Caco-2 (cell line): ENCODE measurements around the gene CREB5. TPM values are rescaled to one million over a fixed set of nuclear protein-coding genes. Genes with fewer than 3 reads are reported as not detected.
"Not testable (repeated sequence)": the region's sequence is repeated elsewhere in the genome, so short reads cannot be mapped to it uniquely, and the experiment has no call there.

Source experiments
- BruUV-seq: library from RNA; stranded (reverse); fragments of 400-500 nt; replicated peaks from 2 replicates; lab custom pipeline; 2021; lab: Mats Ljungman, UMichigan
- CTCF ChIA-PET: fragments of 300-600 bp; sonication (Branson Sonifier 250); formaldehyde crosslinking; loops from one replicate; lab custom pipeline; 2022; ENCODE audit warnings: antibody characterized with exemption; lab: Charles Lee
- POLR2A ChIA-PET: fragments of 300-600 bp; sonication (Branson Sonifier 250); formaldehyde crosslinking; loops from one replicate; lab custom pipeline; 2022; ENCODE audit warnings: antibody characterized with exemption; lab: Charles Lee
- DNase-seq, 2 experiments: peaks; one replicate each; pipeline versions ENCODE4 v3.0.0 to v3.0.0-alpha.2; 2020 to 2022
- H3K27me3 ChIP-seq: replicated peaks from 2 replicates; pipeline ENCODE4 v1.6.0; 2011; ENCODE audit warnings: low read length; ENCODE audit not compliant: control insufficient read depth, insufficient read depth
- H3K36me3 ChIP-seq: 2 replicates; pipeline ENCODE4 v1.5.1; 2011; ENCODE audit warnings: low read length; ENCODE audit not compliant: control insufficient read depth, insufficient read depth
- H3K4me1 ChIP-seq: fragments of 250-450 bp; sonication (Bioruptor Pico); 2 replicates; pipeline ENCODE4 v1.5.1; 2020; ENCODE audit warnings: mild to moderate bottlenecking
- H3K4me3 ChIP-seq: 2 replicates; pipeline ENCODE4 v1.5.1; 2011; ENCODE audit warnings: low read depth, mild to moderate bottlenecking, control low read depth, low read length
- H3K9me3 ChIP-seq: fragments of 250-450 bp; sonication (Bioruptor Pico); 2 replicates; pipeline ENCODE4 v1.5.1; 2020; ENCODE audit warnings: mild to moderate bottlenecking, moderate library complexity
- H3K27ac Mint-ChIP-seq: one replicate; pipeline ENCODE4 v1.8.0; 2022; ENCODE audit warnings: mixed read lengths; ENCODE audit not compliant: unreplicated experiment
- H3K27me3 Mint-ChIP-seq: one replicate; pipeline ENCODE4 v1.8.0; 2022; ENCODE audit warnings: mixed read lengths; ENCODE audit not compliant: insufficient read depth, unreplicated experiment
- H3K36me3 Mint-ChIP-seq: one replicate; pipeline ENCODE4 v1.8.0; 2022; ENCODE audit warnings: mild to moderate bottlenecking, mixed read lengths; ENCODE audit not compliant: insufficient read depth, unreplicated experiment
- H3K4me1 Mint-ChIP-seq: one replicate; pipeline ENCODE4 v1.8.0; 2022; ENCODE audit warnings: low read depth, mixed read lengths; ENCODE audit not compliant: unreplicated experiment
- H3K4me3 Mint-ChIP-seq: one replicate; pipeline ENCODE4 v1.8.0; 2022; ENCODE audit warnings: mild to moderate bottlenecking, moderate library complexity, mixed read lengths; ENCODE audit not compliant: unreplicated experiment
- H3K9me3 Mint-ChIP-seq: one replicate; pipeline ENCODE4 v1.8.0; 2022; ENCODE audit warnings: mixed read lengths; ENCODE audit not compliant: unreplicated experiment
- CTCF ChIP-seq, 2 experiments: fragments of 200-600 bp in 1 of 2; IDR thresholded peaks; 1 replicate in 1 of 2; 2 replicates in 1 of 2; pipeline versions ENCODE4 v1.5.1 to v1.8.0; 2011 to 2022; ENCODE audit warnings: antibody characterized with exemption in 1 of 2, control low read depth in 1 of 2, inconsistent platforms in 1 of 2, low read depth in 1 of 2, low read length in 1 of 2, mild to moderate bottlenecking in 1 of 2, moderate library complexity in 1 of 2; ENCODE audit not compliant: insufficient read depth in 1 of 2, severe bottlenecking in 1 of 2, unreplicated experiment in 1 of 2
- intact Hi-C: fragments of 100-400 bp; cut with micrococcal nuclease; formaldehyde crosslinking; loops from one replicate; pipeline ENCODE4 v1.10.0; 2022; ENCODE audit not compliant: unreplicated experiment
- total RNA-seq: library from RNA; stranded (reverse); gene quantifications from 2 replicates; pipeline ENCODE4 v1.2.3, GENCODE V29; 2022

Gene CREB5
- total RNA-seq, 1 experiment from 2014 or later = 9.1 TPM

GRCh38 chr7:28815928-28816373 lies 403.6 kb downstream of the CREB5 start:
- Mint-ChIP-seq H3K27me3 (no peaks in the 10 kb centered on the region), H3K4me3 (no peak overlapping the region), H3K36me3 (no peaks in the 10 kb centered on the region), H3K27ac (no peak overlapping the region), H3K9me3 (no peaks in the 10 kb centered on the region), H3K4me1 (no peaks in the 10 kb centered on the region)
- intact Hi-C loops = loop anchor here (1.0 kb wide), 1 partner anchor 30 kb away; no protein-coding TSS in a partner anchor
- ChIA-PET CTCF (no interaction called here), POLR2A (no interaction called here)
- DNase-seq = no peak
- TF ChIP-seq CTCF (IDR thresholded peaks at IDR 0.05; ENCODE audit: insufficient read depth in 1 of 2, low read depth in 1 of 2, low read length in 1 of 2, severe bottlenecking in 1 of 2, unreplicated experiment in 1 of 2) = no peak
- Histone ChIP-seq H3K9me3 (no peaks in the 10 kb centered on the region), H3K27me3 (no peaks in the 10 kb centered on the region), H3K4me3 (no peak overlapping the region), H3K4me1 (no peaks in the 10 kb centered on the region), H3K36me3 (no peaks in the 10 kb centered on the region)
- BruUV-seq = no TSS peak

- intact Hi-C loops = no loop called here
- ChIA-PET POLR2A (no interaction called here), CTCF (no interaction called here)
- Histone ChIP-seq H3K9me3 (no peaks in the 10 kb centered on the region), H3K4me3 (no peak overlapping the region), H3K27me3 (no peaks in the 10 kb centered on the region), H3K4me1 (no peaks in the 10 kb centered on the region), H3K36me3 (no peaks in the 10 kb centered on the region)
- no peaks in the 10 kb centered on the region for H3K4me1 Mint-ChIP-seq
- H3K9me3 Mint-ChIP-seq = no peaks in the 10 kb centered on the region
- no TSS peak for BruUV-seq
- no peaks in the 10 kb centered on the region for H3K36me3 Mint-ChIP-seq
- no peak overlapping the region for H3K4me3 Mint-ChIP-seq
- H3K27me3 Mint-ChIP-seq = no peaks in the 10 kb centered on the region
- H3K27ac Mint-ChIP-seq = no peak overlapping the region
- no peak for DNase-seq
- TF ChIP-seq CTCF (IDR thresholded peaks at IDR 0.05; ENCODE audit: insufficient read depth in 1 of 2, low read depth in 1 of 2, low read length in 1 of 2, severe bottlenecking in 1 of 2, unreplicated experiment in 1 of 2) = no peak
Measured at GRCh38 chr7:28818996-28819395, 406.7 kb downstream of the CREB5 start.

GRCh38 chr7:28823582-28823981 lies 411.3 kb downstream of the CREB5 start:
- Mint-ChIP-seq H3K4me1 (no peaks in the 10 kb centered on the region), H3K27me3 (peaks cover 10% of the 10 kb centered on the region), H3K9me3 (no peaks in the 10 kb centered on the region), H3K27ac (no peak overlapping the region), H3K36me3 (no peaks in the 10 kb centered on the region), H3K4me3 (no peak overlapping the region)
- ChIA-PET POLR2A (no interaction called here), CTCF (no interaction called here)
- Histone ChIP-seq H3K27me3 (no peaks in the 10 kb centered on the region), H3K36me3 (no peaks in the 10 kb centered on the region), H3K4me1 (no peaks in the 10 kb centered on the region), H3K9me3 (no peaks in the 10 kb centered on the region), H3K4me3 (no peak overlapping the region)
- DNase-seq = no peak
- intact Hi-C loops = no loop called here
- no peak for TF ChIP-seq CTCF (IDR thresholded peaks at IDR 0.05; ENCODE audit: insufficient read depth in 1 of 2, low read depth in 1 of 2, low read length in 1 of 2, severe bottlenecking in 1 of 2, unreplicated experiment in 1 of 2)
- no TSS peak for BruUV-seq

GRCh38 chr7:28825817-28826448 lies 413.6 kb downstream of the CREB5 start:
- DNase-seq, POLR2A ChIA-PET, BruUV-seq, H3K9me3 Mint-ChIP-seq, H3K4me3 ChIP-seq, H3K36me3 Mint-ChIP-seq, intact Hi-C loops, H3K4me1 Mint-ChIP-seq, H3K36me3 ChIP-seq, H3K27ac Mint-ChIP-seq, H3K27me3 ChIP-seq, CTCF ChIA-PET, H3K9me3 ChIP-seq, H3K4me3 Mint-ChIP-seq, H3K4me1 ChIP-seq: not testable (repeated sequence)
- H3K27me3 Mint-ChIP-seq = peaks cover 10% of the 10 kb centered on the region
